Tibial nerve (tissue), 4 donors: ENCODE results near the gene ITM2A. TPM values are rescaled to one million over a fixed set of nuclear protein-coding genes. Genes with fewer than 3 reads are reported as not detected.

ENCODE experiments used
- DNase-seq, 2 donors: peaks; one replicate each; pipeline ENCODE4 v3.0.0-alpha.2; 2019; ENCODE audit warnings: low spot score in 2 of 2
- H3K27ac ChIP-seq, 4 donors: fragments of 200-600 bp; sonication (generic) in 3 of 4; one replicate each; pipeline ENCODE4 v1.5.1; 2017 to 2019; ENCODE audit warnings: mild to moderate bottlenecking in 1 of 4
- H3K27me3 ChIP-seq, 2 donors: fragments of 200-600 bp; sonication (generic) in 1 of 2; one replicate each; pipeline versions ENCODE4 v1.5.1 to v1.6.0; 2017 to 2019
- H3K36me3 ChIP-seq, 3 donors: fragments of 200-600 bp; sonication (generic); one replicate each; pipeline ENCODE4 v1.5.1; 2018 to 2019
- H3K4me1 ChIP-seq, 4 donors: fragments of 200-600 bp; sonication (generic) in 3 of 4; one replicate each; pipeline ENCODE4 v1.5.1; 2017 to 2019
- H3K4me3 ChIP-seq, 4 donors: fragments of 200-600 bp; sonication (generic) in 3 of 4; one replicate each; pipeline ENCODE4 v1.5.1; 2017 to 2019; ENCODE audit warnings: mild to moderate bottlenecking in 1 of 4, moderate library complexity in 1 of 4
- H3K9me3 ChIP-seq, 4 donors: fragments of 200-600 bp; sonication (generic) in 3 of 4; one replicate each; pipeline ENCODE4 v1.5.1; 2017 to 2019
- CTCF ChIP-seq, 5 experiments: fragments of 200-600 bp in 3 of 5; fragments of 450-650 bp in 2 of 5; sonication (generic) in 3 of 5; IDR thresholded peaks; one replicate each; pipeline ENCODE4 v1.5.1; 2016 to 2019; ENCODE audit warnings: antibody characterized with exemption in 5 of 5, mild to moderate bottlenecking in 3 of 5, moderate library complexity in 2 of 5
- EP300 ChIP-seq, 2 donors: sonication (generic); formaldehyde crosslinking; IDR thresholded peaks; one replicate each; pipeline ENCODE4 v1.6.1; 2017; ENCODE audit warnings: antibody characterized with exemption in 2 of 2, mild to moderate bottlenecking in 1 of 2
- POLR2A ChIP-seq, 2 donors: fragments of 450-650 bp; IDR thresholded peaks; one replicate each; pipeline ENCODE4 v1.6.1; 2017; ENCODE audit warnings: antibody characterized with exemption in 2 of 2, mild to moderate bottlenecking in 2 of 2, moderate library complexity in 2 of 2
- WGBS, 2 donors: methylation state at CpG; one replicate each; pipeline ENCODE4 v1.1.5; 2018; 5-methylcytosine and 5-hydroxymethylcytosine counted together
- total RNA-seq, 4 donors: library from RNA; depleted of rRNA; stranded (reverse); fragments of >200 nt; gene quantifications; one replicate each; pipeline ENCODE4 v1.1.0, GENCODE V29; 2016

ITM2A gene
- total RNA-seq, result 100 to 1,000 TPM in 1 of 4 donors, 10 to 100 TPM in 3; 35.4 to 152 (median 65.7) TPM

GRCh38 chrX:79366873-79367749 lies at the start of gene ITM2A:
Gene ITM2A (minus strand): TSS chrX:79367334. CDS start chrX:79367215, 119 bp downstream.
- DNase-seq, result peak; percentile 12 to 17
- Histone ChIP-seq H3K36me3 (no peaks in the 10 kb centered on the region), H3K4me3 (peak within 1 kb of the TSS; percentile 33 to 57 (median 45)), H3K4me1 (no peaks in the 10 kb centered on the region), H3K9me3 (no peaks in the 10 kb centered on the region), H3K27ac (peak within 1 kb of the TSS in 3 of 4 donors; percentile 72 to 75 (median 72)), H3K27me3 (peaks cover 0 to 6% of the 10 kb centered on the region in 2 donors)
- WGBS, 2 donors, result 30 to 38% methylated on average over 16 to 38 of the region's 38 CpGs
- TF ChIP-seq CTCF (IDR thresholded peaks at IDR 0.05) (no peak), POLR2A (IDR thresholded peaks at IDR 0.05) (peak in 1 of 2 donors; percentile 37), EP300 (IDR thresholded peaks at IDR 0.05) (no peak)

- Histone ChIP-seq H3K9me3 (no peaks in the 10 kb centered on the region), H3K27me3 (no peaks in the 10 kb centered on the region), H3K36me3 (no peaks in the 10 kb centered on the region), H3K4me1 (no peaks in the 10 kb centered on the region), H3K4me3 (no peak overlapping the region), H3K27ac (no peak overlapping the region)
- no peak for DNase-seq
- WGBS, 2 donors, result 38 to 70% methylated on average over 2 of the region's 2 CpGs
- TF ChIP-seq EP300 (IDR thresholded peaks at IDR 0.05) (no peak), POLR2A (IDR thresholded peaks at IDR 0.05) (no peak), CTCF (IDR thresholded peaks at IDR 0.05) (no peak)
Observed at GRCh38 chrX:79415056-79415455, 47.9 kb upstream of the ITM2A start.

GRCh38 chrX:79413963-79414362 lies 46.8 kb upstream of the ITM2A start:
- Histone ChIP-seq H3K36me3 (no peaks in the 10 kb centered on the region), H3K4me3 (no peak overlapping the region), H3K4me1 (no peaks in the 10 kb centered on the region), H3K27me3 (no peaks in the 10 kb centered on the region), H3K9me3 (no peaks in the 10 kb centered on the region), H3K27ac (no peak overlapping the region)
- TF ChIP-seq POLR2A (IDR thresholded peaks at IDR 0.05), result no peak
- no peak for TF ChIP-seq CTCF (IDR thresholded peaks at IDR 0.05)
- TF ChIP-seq EP300 (IDR thresholded peaks at IDR 0.05), result no peak
- 64 to 75% methylated on average over 7 of the region's 7 CpGs for WGBS, 2 donors
- DNase-seq, result no peak

GRCh38 chrX:79412972-79413371 lies 45.8 kb upstream of the ITM2A start:
- Histone ChIP-seq H3K4me1 (no peaks in the 10 kb centered on the region), H3K4me3 (peak overlapping the region in 1 of 4 donors; percentile 30), H3K36me3 (no peaks in the 10 kb centered on the region), H3K27ac (peak overlapping the region in 1 of 4 donors; percentile 34), H3K27me3 (no peaks in the 10 kb centered on the region), H3K9me3 (no peaks in the 10 kb centered on the region)
- TF ChIP-seq CTCF (IDR thresholded peaks at IDR 0.05) (peak in 4 of 5 experiments; percentile 13 to 37 (median 26)), POLR2A (IDR thresholded peaks at IDR 0.05) (no peak), EP300 (IDR thresholded peaks at IDR 0.05) (no peak)
- 11 to 23% methylated on average over 6 of the region's 6 CpGs for WGBS, 2 donors
- peak in 1 of 2 donors; percentile 6 for DNase-seq

- Histone ChIP-seq H3K27ac (no peak overlapping the region), H3K9me3 (no peaks in the 10 kb centered on the region), H3K4me1 (no peaks in the 10 kb centered on the region), H3K27me3 (no peaks in the 10 kb centered on the region), H3K36me3 (no peaks in the 10 kb centered on the region), H3K4me3 (no peak overlapping the region)
- TF ChIP-seq EP300 (IDR thresholded peaks at IDR 0.05), result no peak
- no peak for TF ChIP-seq CTCF (IDR thresholded peaks at IDR 0.05)
- no peak for TF ChIP-seq POLR2A (IDR thresholded peaks at IDR 0.05)
- no peak for DNase-seq
- WGBS, 2 donors, result 31 to 33% methylated on average over 3 of the region's 3 CpGs
Observed at GRCh38 chrX:79412166-79412565, 45.0 kb upstream of the ITM2A start.
